ENCODE results near the gene ENTR1.

ENTR1 gene

GRCh38 chr9:136372561-136373299 is 37.7 kb downstream of the ENTR1 start:
- DNase-seq: no peak

GRCh38 chr9:136372006-136372405 is 38.4 kb downstream of the ENTR1 start:
- DNase-seq: no peak

- no peak for DNase-seq
These were observed 38.9 kb downstream of the ENTR1 start for GRCh38 chr9:136371533-136371880.

- no peak for DNase-seq
These were observed 39.5 kb downstream of the ENTR1 start for GRCh38 chr9:136370687-136371532.

GRCh38 chr9:136370037-136370436 is 40.4 kb downstream of the ENTR1 start:
- no peak for DNase-seq

- no peak for DNase-seq
These were observed 42.2 kb downstream of the ENTR1 start for GRCh38 chr9:136368190-136368589.

- no peak for DNase-seq
These were observed 42.9 kb downstream of the ENTR1 start for GRCh38 chr9:136367296-136368145.

- DNase-seq: no peak
These were observed 43.6 kb downstream of the ENTR1 start for GRCh38 chr9:136366826-136367225.

GRCh38 chr9:136365775-136366222 is 44.6 kb downstream of the ENTR1 start:
- DNase-seq: no peak

GRCh38 chr9:136364942-136365774 is 45.3 kb downstream of the ENTR1 start:
- DNase-seq: no peak

GRCh38 chr9:136363949-136364748 is 46.3 kb downstream of the ENTR1 start:
- DNase-seq: no peak

GRCh38 chr9:136363106-136363948 is 47.1 kb downstream of the ENTR1 start, which contains the start of gene DNLZ:
Gene DNLZ (minus strand): TSS chr9:136363744. CDS start chr9:136363714, 30 bp downstream.
- DNase-seq: peak; percentile 85

GRCh38 chr9:136362450-136362784 is 48.0 kb downstream of the ENTR1 start:
- DNase-seq: no peak

GRCh38 chr9:136361754-136362449 is 48.5 kb downstream of the ENTR1 start:
- DNase-seq: no peak

GRCh38 chr9:136361047-136361753 is 49.2 kb downstream of the ENTR1 start:
- no peak for DNase-seq

GRCh38 chr9:136359774-136360718 is 50.4 kb downstream of the ENTR1 start:
- DNase-seq: no peak

GRCh38 chr9:136358888-136359287 is 51.5 kb downstream of the ENTR1 start:
- no peak for DNase-seq

GRCh38 chr9:136358016-136358415 is 52.4 kb downstream of the ENTR1 start:
- DNase-seq: no peak
